Transverse colon (tissue), 4 donors: ENCODE data around the gene NEU2.

ENCODE experiments used
- CTCF ChIP-seq, 5 experiments: fragments of 200-600 bp in 3 of 5; fragments of 450-650 bp in 2 of 5; sonication (generic) in 3 of 5; IDR thresholded peaks; 1 replicate in 2 of 5; 2 replicates in 3 of 5; pipeline ENCODE4 v1.5.1; 2016 to 2017; ENCODE audit warnings: antibody characterized with exemption in 5 of 5, inconsistent platforms in 3 of 5, mild to moderate bottlenecking in 2 of 5, moderate library complexity in 1 of 5
- EP300 ChIP-seq: sonication (generic); formaldehyde crosslinking; IDR thresholded peaks from one replicate; pipeline ENCODE4 v1.6.1; 2017; ENCODE audit warnings: antibody characterized with exemption, low read depth
- POLR2A ChIP-seq: fragments of 450-650 bp; IDR thresholded peaks from one replicate; pipeline ENCODE4 v1.6.1; 2016; ENCODE audit warnings: antibody characterized with exemption, mild to moderate bottlenecking, moderate library complexity
- POLR2AphosphoS5 ChIP-seq, 3 donors: sonication (generic); formaldehyde crosslinking; IDR thresholded peaks; one replicate each; pipeline ENCODE4 v1.6.1; 2016; ENCODE audit warnings: antibody characterized with exemption in 3 of 3

- TF ChIP-seq CTCF (IDR thresholded peaks at IDR 0.05) (peak in 2 of 5 experiments; percentile 43 to 47), POLR2A (no peak), POLR2AphosphoS5 (IDR thresholded peaks at IDR 0.05) (peak in 2 of 3 donors; percentile 15 to 55), EP300 (no peak)
Measured at GRCh38 chr2:233012301-233012971, 20.0 kb upstream of the NEU2 start.
